Measurements from ENCODE around the gene SUGP1.

Gene SUGP1

DNA sequence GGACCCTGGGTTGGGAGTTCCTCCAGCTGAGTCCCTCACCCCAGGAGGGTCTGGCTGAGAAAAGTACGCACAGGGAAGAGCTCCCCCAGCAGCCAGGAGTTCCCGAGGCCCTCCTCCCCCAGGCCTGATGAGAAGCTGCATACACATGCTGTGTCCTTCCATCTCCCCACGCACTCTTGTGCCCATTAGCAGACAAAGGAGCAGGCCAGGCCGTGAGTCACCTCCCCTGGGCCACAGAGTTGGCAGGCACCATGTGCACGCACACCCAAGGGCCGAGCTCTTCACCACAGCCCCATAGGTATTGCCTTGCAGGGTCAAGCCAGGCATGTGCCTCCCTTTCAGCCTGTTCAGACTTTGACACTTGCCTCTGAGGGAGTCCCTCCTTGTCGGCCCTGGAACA is 17.8 kb upstream of the SUGP1 start:
- DNase-seq, result no peak

DNA sequence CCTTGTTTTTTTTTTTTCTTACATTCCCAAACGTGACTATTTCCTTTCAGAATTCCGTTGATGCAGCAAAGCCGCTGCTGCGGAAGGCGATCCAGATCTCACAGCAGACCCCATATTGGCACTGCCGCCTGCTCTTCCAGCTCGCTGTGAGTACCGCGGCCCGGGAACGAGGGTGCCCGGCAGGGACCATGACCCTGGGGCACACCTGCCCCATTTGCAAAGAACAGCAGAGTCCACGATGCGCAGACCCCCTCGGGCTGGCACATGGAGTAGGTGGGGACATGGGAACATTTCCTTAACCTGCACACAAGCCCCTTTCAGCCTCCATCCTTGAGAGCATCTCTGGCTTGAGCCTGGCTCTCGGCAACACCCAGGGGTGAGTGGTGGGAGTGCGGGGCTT is 16.8 kb upstream of the SUGP1 start:
- DNase-seq, result no peak

DNA sequence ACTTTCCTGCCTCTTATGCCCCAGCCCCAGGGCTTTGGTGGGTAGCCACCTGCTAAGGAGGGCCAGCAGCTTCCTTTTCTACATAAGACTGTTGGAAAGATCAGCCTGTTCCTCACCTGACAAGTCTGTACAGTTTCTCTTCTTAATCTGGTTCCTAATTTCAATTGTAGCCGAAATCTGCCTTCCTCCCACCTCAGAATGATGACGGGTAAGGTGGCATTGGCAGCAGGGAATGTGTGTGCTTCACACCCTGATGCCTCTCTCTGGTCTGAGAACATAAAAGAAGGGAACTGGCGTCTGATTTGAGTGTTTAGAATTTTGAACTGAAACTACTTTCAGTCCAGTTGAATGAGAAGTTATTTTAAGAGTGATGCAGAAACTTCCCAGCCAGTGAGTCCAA is 16.3 kb upstream of the SUGP1 start:
- DNase-seq, result no peak

DNA sequence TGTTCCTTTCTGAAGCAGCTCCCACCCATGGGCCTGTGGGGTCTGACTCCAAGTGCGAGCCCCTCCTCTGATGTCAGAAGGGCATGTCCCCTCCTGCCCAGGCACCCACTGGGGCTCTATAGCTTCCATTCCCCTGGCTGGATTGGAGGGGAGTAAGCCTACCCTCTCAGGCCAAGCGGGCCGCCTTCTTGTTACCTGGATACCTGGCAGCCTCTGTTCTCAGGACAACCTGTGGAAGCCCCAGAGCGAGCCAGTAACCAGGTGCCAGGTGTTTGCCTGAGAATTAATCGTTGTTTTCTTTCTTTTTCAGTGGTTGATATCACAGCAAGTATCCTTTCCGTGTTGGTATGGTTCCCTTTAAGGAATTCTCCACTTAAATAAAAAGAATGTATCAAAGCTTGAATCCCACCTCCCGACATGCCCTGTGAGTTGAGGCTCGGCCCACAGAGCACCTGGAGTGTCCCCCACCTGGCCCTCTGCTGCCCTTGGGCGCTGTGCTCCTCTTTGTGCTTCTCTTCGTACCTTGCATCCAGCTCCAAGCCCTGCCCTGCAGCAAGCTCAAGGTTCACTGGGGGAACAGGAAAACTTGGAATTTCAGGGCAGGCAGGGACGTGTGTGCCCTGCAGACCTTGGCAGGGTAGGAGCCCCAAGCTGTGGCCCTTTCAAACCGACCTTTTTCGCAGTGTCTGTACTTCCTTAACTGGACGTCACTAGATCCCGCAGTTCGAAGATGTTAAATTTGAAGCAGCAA is 15.3 kb upstream of the SUGP1 start:
- DNase-seq, result no peak

DNA sequence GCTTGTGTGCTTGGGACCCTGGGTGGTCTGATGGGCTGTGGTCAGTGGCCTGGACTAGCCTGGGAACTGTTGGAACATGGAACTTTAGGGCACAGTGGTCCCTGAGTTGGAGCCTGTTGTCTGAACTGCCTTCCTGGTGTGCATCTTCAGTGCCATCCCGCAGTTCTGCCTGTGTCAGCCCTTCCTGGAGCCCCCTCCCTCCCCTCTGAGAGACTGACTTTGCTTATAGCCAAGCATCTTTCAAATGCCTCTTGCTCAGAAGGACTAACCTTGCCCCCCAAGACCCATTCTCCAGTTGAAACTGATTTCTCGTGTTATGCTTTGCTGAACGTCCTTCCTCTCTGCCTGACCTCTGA is 14.7 kb upstream of the SUGP1 start:
- no peak for DNase-seq

DNA sequence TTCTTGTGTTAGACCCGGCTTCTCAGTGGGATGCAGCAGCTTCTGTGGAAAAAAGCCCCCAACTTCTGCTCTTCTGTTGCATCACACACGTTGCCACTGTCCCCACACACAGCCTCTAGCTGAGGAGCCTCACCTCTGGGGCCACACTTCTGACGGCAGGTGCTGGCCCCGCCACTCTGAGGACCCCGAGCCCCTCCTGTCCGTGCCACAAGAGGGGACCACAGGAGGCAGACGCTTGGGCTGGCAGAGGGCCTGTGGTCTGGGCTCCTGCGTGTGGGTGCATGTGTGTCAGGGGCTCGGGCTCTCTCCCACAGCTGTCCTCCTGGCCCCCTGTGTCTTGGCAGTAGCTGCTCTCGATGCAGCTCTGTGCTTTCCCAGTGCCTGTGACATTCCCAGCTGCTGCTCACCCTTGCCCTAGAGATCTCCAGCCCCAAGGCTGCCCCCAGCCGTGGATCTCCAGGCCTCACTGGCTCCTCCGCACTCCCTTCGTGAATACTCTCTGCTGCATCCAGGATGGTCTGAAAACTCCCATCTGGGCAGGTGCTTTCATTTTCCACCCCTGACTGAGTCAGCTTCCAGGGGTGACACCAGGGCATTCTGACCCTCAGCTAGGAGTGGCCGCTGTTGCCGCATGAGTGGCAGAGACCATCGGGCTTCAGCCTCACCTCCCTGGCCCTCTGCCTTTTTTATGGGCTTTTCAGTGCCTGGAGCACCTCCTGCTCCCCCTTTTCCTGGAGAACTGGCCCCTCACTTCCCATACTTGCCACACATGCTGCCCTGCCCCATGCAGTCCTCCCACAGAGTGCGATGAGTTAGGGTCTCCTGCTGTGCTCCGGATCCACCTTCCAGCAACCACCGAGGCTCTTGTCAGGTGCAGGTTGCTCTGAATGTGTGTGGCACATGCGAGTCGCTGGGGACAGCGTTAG is 14.0 kb upstream of the SUGP1 start:
- no peak for DNase-seq

DNA sequence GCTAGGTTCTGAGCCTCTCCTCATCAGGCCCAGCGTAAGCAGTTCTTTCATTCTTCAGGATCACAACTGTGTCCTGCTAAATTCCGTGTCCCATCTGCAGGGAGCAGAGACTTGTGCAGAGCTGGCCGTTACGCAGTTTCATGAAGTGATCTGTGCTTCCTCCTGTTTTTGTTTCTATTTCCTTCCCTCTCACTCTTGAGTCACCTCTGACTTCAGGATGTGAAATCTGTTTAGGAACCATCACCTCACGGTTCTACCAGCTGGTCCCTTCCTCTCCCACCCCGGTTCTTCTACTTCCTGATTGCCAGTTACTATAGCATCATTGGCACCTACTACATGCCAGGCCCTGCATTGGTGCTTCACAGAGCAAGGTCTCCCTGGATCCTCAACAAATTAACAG is 8.8 kb upstream of the SUGP1 start:
- DNase-seq, result no peak

DNA sequence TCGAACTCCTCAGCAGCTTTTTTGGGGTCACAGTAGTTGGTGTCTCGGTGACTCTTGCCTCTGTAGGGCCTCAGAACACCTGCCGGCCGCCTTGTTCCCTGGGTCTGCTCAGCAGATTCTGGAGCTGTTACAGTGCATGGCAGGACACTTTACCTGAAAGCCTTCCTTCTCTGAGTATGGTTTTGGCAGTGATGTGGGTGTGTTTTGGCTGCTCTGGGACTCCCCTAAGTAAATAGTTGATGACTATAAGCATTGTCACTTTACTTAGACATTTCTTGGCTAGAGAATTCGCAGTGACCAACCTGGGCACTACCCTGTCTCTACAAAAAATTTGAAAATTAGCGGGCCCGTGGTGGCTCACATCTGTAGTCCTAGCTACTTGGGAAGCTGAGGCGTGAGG is 7.4 kb upstream of the SUGP1 start:
- DNase-seq, result no peak

DNA sequence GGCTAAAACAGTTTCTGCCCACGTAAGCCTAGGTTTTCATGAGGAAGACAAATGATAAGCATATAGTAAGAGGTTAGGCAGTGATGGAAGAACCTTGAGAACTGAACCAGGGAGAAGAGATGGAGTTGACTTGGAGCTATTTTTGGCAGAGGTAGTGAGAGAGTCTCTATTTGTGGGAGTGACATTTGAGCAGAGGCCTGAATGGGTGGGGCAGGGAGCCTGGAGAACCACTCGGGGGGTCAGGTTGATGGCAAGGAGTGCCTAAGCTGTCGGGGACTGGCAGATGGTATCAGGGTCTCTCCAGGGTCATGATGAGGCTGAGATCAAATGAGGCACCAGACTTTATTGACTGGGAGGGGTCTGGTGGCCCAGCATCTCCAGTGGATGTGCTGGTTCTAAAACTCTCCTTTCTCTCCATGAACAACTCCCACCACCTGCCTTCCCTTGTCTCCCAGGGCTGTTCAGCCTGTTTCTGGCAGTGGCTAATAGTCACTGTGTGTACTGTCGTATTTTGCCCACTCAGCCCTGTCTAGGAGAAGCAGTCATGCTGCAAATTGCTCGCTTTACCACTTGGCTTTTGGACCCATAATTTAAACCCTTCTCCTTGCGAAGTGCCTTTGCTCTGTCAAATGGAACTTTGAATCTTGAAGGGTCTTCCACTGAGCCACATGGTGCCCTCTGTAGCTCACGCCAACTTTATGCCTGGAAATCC is 3.9 kb upstream of the SUGP1 start:
- no peak for DNase-seq

DNA sequence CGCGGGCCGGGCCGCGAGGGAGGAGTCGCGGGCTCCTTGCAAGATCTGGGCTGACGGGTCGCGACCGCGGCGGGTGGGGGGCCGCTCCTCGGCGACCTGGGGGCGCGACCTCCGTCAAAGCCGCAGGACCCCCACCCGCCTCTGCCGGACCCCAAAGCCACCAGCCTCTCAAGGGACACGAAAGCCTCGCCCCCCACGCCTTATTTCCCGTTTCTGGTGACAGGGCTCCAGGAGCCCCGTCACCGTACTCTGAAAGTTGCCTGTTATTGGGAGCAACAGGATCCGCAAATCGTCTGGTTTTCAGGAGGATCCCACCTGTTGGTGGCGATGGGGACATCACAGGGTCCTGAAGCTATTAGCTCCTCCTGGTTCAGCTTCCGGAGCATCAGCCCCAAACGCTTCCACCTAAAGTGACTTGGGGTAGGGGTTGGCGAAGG is 850 bp upstream of the SUGP1 start:
- no peak for DNase-seq

DNA sequence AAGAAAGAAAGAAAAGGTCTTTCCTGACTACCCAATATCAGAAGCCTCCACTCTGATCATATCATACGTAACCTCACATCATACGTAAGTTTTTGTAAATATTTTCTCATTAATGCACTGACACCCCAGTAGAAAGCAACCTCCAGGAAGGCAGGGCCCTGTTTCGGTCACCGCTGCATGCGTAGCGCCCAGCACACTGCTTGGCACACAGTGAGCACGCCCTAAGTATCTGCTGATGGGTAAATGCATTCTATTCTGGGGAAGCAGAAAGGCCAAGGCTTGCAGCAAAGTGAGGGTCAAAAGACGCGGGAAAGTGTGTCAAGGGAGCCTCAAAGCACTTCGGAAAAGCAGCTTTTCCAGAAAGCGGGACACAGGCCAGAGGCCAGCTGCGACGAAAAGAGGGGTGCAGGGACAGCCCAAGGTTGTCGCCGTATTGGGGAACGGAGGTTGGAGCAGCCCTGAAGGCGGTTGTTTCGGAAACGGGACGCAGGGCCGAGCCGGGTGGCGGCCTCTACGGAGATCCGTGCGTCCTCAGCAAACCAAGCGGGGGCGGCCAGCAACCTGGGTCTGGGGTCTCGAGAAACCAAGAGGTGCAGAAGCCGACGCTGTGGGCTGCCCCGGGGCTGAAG is 463 bp downstream of the SUGP1 start:
- no peak for DNase-seq

DNA sequence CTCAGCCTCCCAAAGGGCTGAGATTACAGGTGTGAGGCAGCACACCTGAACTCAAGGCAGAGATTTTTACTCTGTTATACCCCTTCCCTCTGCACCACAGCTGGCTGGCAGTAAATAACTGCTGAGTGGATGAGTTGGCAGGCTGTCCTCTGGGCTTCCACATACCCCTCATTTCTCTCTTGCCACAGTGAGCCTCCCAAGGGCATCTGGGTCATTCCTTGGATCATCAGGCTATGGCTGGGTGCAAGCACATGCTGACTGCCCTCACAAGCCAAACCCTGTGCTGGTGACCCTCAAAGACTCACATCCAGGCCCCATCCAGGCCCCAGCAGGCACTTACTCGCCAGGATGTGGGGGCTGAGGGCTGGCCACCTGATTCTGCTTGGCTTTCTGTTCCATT is 4.2 kb downstream of the SUGP1 start:
- DNase-seq, result no peak

DNA sequence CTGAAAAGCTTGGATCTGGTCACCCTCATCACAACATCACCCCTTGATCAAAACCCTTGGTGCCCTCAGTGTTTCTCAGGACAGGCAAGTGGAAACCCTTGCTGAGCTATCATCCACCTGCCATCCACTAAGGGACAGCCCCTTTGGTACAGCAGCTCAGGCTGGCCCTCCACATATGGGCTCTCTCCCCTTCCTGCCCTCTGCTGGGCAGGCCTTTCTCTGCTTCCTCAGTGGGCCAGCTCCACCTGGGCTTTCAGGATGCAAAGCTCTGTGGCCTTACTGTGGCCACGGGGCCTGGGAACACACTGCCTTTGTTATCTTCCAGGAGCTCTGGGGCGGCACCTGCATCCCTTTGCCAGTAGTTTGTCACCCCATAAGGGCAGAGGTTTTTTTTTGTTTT is 4.9 kb downstream of the SUGP1 start:
- no peak for DNase-seq

DNA sequence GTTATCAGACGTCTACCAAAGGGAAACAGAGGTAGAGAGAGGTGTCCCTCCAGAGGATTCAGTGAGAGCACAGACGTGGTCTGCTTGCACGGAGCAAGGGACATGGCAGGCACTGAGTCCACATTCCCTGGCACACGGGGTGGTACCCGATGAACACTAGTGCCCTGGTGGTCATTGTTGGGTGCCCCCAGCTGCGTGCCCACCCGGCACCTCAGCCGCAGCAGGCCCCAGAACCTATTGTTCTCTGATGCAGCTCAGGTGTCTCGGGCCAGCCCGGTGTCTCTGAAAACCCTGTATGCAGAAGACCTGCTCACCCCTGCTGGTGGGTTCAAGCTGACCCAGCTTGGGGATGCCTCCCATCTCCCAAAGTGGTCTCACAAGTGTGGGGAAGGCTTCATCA is 11.9 kb downstream of the SUGP1 start:
- no peak for DNase-seq

DNA sequence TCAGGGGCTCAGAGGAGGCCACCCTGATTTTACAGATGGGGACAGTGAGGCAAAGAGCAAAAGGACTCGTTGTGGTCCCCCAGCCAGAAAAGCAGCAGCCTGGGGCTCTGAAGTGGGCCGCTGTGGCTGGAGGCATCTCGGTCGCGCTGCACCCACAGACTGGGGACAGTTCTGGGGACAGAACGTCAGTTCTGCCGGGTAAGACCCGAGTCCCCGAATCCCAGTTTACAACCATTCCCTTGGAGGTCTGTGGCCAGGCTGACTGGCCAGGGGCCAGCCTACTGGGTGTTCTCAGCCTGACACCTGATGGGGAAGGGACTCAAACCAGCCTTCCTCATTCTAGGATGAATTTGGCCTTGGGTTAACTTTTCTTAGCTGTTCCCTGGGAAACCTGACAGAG is 14.1 kb downstream of the SUGP1 start:
- no peak for DNase-seq

DNA sequence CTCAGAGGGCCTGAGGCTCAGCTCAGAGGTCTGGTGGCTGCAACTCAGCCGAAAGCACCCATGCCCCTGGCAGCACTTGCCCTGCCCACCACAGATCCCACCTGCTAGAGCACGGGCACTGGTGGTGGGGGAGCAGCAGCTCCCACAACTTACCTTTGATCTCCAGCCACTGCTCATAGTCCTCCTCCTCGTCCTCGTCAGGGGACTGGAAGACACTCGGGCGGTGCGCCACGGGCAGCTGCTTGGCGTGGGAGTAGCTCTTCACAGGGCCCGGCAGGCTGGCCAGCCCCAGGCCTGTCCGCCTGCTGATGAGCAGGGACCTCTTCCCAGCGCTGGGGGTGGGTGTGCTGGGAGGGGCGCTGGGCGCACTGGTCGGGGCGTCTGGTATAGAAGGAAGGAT is 14.6 kb downstream of the SUGP1 start:
- DNase-seq, result no peak

DNA sequence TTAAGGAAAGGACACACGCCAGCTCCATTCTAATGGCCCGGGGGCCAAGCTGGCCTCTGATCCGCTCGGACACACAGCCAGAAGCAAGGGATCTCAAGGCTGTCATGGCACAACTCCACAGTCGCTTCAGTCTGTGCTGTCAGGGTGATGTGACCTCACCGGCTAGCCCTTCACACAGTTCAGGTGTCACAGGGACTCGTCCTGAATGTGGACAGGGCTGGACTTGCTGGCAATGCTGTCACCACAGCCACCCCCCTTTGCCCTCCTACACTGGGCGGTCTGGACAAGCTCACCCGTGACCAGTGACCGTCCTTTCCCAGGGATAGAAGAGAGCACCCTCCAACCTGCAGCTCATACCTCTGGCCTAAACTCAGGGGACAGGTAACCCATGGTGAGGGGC is 15.2 kb downstream of the SUGP1 start:
- no peak for DNase-seq

DNA sequence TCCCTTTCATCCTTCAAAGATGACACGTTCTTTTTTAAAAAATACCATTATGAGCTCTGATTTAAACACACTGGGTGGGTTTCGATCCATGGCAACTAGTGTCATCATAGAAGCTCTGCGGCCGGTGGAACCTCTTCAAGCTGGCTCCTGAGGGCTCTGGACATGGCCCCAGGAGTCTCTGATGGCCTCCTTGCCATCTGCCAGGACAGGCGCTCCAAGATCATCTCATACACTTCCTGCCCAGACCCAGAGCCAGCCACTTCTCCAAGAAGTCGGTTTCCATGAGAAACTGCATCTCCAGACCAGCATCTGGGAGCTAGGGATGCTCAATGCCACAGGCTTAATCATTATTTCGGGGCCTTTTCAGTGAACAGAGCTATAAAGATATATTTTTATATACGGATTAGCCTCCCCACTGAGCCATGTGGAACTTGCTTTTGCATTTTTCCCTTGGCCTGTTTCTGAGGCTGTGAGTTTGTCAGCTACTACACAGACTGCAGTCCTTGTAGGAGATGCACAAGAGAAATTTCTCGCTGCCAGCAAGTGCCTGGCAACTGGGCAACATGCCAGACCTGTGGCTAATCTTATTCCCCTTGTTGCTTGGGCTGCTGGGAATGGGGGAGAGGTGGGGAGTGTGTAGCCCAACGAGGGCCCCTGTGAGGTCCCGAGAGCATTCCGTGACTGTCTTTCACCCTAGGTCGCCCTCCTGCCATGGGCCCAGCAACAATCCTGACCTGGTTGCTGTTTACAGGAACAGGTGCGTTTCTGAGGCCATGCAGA is 15.9 kb downstream of the SUGP1 start:
- no peak for DNase-seq

DNA sequence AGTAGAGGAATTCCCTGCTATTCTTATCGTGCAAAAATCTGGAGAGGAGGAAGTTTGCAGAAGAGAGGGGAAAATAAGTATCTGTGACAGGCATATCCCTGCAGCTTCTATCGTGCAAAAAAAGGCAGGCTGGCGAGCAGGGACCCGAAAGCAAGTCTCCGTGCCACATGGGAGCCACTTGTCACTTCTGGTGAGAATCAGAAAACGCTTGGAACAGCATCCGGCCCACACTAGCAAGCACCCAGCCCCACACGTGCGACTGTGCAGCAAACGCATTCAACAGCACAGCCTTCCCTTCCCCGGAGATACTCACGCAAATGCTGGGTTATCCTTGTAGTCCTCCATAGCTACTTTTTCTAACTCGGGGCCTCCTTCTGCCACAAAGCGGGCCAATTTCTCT is 16.9 kb downstream of the SUGP1 start:
- no peak for DNase-seq

DNA sequence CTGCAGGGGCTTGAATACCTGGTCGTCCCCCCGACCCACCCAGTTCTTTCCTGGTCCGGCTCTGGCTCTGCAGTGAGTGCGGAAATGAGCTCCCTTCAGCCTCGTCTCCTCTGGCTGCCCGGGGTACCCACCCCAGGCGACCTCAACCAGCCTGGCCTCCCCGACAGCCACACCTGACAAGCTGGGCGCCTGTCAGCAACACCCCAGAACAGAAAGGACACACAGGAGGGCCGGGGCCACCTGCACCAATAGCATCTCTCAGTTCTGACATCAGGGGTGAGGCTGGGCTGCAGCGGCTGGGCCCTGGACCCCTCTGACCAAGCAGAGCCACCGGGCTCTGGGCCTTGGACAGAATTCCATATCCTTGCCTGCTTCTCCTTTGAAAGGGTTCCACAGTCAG is 19.7 kb downstream of the SUGP1 start:
- DNase-seq, result no peak

DNA sequence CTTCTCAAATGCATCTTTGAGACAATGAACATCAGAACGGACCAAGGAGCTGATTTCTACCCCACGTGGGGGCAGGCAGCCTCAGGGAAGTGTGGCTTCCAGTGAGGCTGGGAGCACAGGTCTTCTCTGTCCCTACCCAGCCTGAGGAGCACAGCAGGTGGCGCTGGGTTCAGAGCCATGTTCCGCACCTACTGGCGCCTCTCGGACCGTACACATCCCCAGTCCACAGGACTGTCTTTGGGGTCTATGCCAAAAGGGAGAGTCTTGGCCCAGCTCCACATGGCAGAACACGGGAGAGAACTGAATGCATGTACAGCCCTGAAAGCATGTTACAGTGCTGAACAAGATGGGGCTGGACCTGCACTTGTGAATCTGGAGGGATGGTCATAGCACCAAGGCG is 22.6 kb downstream of the SUGP1 start:
- DNase-seq, result no peak

DNA sequence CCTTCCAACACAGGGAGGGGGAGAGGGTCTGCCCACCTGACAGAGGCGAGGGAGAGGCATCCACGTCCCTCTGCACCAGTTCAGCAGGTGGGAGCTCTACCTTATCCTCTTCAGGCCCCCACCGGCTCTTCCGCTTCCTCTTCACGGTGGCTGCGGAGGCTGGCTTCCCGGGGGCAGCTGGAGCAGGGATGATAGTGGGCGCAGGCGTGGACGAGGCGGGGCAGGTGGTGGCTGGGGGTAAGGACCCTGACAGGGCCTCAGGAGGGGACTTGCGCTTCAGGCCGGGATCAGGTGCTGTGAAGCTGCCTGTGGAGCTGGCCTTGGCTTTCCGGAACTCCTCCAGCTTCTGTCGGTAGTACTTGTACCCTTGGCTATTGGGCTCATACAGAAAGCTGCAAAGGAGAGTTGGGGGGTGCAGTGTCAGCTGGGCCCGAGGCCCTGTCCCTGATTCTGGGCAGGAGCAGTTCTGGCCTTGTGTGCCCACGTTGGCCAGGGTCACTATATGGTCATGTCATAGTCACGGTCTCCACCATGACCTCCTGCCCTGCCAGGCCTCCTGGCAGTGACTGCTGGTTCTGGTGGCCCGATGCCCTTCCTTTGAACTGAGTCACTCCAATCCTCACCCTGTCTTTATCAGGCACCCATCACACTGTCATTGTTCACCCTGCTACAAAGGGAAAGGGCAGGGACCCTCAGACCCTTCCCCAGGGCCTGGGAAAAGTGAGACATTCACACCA is 23.2 kb downstream of the SUGP1 start:
- DNase-seq, result no peak
